IPS-20b (cell line): ENCODE results near the gene PKP4.

Experiments used
- H3K27ac ChIP-seq: one replicate; pipeline ENCODE4 v1.5.1; 2013; ENCODE audit warnings: low read length
- H3K27me3 ChIP-seq: 2 replicates; pipeline ENCODE4 v1.6.1; 2013; ENCODE audit warnings: mild to moderate bottlenecking, low read length, inconsistent platforms; ENCODE audit not compliant: insufficient read depth
- H3K36me3 ChIP-seq: 2 replicates; pipeline ENCODE4 v1.6.1; 2013; ENCODE audit warnings: low read depth, mild to moderate bottlenecking, inconsistent platforms, low read length, moderate library complexity; ENCODE audit not compliant: insufficient read depth
- H3K4me1 ChIP-seq: 2 replicates; pipeline ENCODE4 v1.6.1; 2013; ENCODE audit warnings: mild to moderate bottlenecking, control low read depth, inconsistent platforms, low read length, moderate library complexity; ENCODE audit not compliant: insufficient read depth
- H3K4me3 ChIP-seq: 2 replicates; pipeline ENCODE4 v1.5.1; 2013; ENCODE audit warnings: mild to moderate bottlenecking, low read length, inconsistent platforms
- H3K9ac ChIP-seq: 2 replicates; pipeline ENCODE4 v1.6.1; 2013; ENCODE audit warnings: low read depth, mild to moderate bottlenecking, inconsistent platforms, low read length, moderate library complexity
- H3K9me3 ChIP-seq: 2 replicates; pipeline ENCODE4 v1.6.1; 2013; ENCODE audit warnings: mild to moderate bottlenecking, low read depth, low read length, inconsistent platforms; ENCODE audit not compliant: insufficient read depth

The PKP4 gene

DNA sequence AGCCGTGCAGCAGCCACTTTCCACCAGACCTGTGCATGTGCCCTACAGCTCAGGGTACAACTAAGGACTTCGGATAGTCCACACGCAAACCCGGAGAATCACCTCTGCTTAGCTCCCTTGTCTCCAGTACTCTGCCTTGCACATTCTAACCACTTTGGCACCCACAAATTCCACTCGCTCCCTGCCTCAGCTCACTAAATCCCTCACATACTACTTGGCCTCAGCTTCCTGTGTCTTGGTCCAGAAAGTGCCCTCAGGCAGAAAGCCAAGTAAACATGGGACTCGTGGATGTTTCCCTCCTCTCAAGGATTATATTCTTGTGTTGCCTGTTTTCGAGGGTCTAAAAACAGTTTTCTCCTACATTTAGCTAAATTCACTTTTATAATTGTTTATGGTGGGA, 180.6 kb downstream of the PKP4 start:
- Histone ChIP-seq H3K4me3 (no peak overlapping the region), H3K27ac (no peak overlapping the region), H3K27me3 (no peaks in the 10 kb centered on the region), H3K9me3 (no peaks in the 10 kb centered on the region), H3K36me3 (peaks cover 56% of the 10 kb centered on the region), H3K4me1 (no peaks in the 10 kb centered on the region), H3K9ac (no peak overlapping the region)

DNA sequence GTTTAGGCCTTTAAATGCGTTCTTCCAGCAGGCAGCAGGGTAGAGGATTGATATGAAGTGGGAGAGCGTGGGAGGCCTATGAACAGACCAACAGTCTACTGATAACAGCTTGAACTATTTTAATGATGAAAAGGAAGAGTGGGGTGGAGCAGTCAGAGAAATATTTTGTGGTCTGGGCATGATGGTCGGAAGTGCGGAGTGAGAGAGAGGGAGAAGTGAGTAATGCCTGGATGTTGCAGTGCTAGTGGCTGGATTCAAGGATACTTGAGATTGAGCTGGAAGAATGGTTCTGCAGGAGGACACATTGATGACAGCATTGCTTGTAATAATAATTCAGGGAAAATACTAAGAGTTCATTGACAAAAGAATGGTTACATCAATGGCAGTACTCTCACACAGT, 187.4 kb downstream of the PKP4 start:
- Histone ChIP-seq H3K27ac (no peak overlapping the region), H3K4me1 (no peaks in the 10 kb centered on the region), H3K27me3 (no peaks in the 10 kb centered on the region), H3K9me3 (no peaks in the 10 kb centered on the region), H3K4me3 (no peak overlapping the region), H3K36me3 (peaks cover 16% of the 10 kb centered on the region), H3K9ac (no peak overlapping the region)

DNA sequence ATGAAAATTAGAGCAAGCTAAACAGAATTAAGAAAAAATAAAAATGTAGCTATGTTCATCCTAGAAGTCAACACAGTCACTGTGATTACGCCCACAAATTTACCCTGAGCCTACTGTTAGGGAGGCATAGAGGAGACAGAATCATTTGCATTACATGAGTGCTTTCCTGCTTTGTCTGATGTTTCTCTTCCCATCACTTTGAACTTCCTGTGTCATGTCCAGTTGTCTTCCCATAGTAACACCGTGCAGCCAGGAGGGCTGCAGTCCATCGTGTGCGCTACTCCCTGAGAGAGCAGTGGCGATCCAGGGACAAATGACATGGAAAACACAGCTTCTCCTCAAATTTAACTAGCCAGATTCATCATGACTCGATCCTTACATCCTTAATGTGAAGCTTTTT, 188.5 kb downstream of the PKP4 start:
- Histone ChIP-seq H3K9me3 (no peaks in the 10 kb centered on the region), H3K27ac (no peak overlapping the region), H3K36me3 (peaks cover 14% of the 10 kb centered on the region), H3K4me1 (no peaks in the 10 kb centered on the region), H3K4me3 (no peak overlapping the region), H3K27me3 (no peaks in the 10 kb centered on the region), H3K9ac (no peak overlapping the region)

DNA sequence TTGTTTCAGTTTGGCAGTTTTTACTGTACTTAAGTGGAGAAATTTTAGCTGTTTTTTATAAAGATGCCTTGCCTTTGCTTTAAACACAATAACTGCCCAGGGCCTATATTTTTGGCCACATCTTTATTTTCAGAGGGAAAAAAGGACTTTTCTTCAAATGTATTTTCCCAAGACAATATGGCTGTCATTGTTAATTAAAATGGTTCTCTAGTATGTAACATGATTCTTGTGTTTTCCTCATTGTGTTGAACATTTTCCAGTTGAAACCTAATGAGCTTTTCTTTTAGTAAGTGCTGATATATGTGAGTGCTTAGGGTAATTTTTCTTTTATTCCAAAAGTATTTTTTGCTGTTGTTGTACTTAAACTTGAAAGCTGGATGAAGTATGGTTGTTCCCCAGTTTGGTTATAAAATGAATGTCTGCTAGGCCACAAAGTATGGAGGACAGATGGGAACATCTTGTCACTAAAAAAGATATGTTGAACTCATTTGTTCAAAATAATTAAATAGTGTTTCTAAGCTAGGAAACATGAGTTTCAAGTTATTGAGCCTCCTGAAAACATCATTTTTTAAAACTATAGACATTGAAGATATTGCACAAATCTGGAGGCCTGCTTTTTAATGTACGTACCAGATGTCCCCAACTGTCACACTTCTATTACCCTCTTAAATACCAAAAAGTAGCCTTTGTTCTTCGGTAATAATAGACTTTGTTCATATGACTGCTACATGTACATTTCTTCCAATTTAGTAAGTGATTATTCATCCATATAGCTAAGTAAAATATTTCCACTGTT, 190.9 kb downstream of the PKP4 start:
- no peak overlapping the region for H3K9ac ChIP-seq
- H3K36me3 ChIP-seq: peaks cover 7% of the 10 kb centered on the region; the same call in 1 of the 2 replicates
- H3K4me3 ChIP-seq: no peak overlapping the region
- no peaks in the 10 kb centered on the region for H3K9me3 ChIP-seq
- no peaks in the 10 kb centered on the region for H3K4me1 ChIP-seq
- no peak overlapping the region for H3K27ac ChIP-seq
- H3K27me3 ChIP-seq: no peaks in the 10 kb centered on the region

DNA sequence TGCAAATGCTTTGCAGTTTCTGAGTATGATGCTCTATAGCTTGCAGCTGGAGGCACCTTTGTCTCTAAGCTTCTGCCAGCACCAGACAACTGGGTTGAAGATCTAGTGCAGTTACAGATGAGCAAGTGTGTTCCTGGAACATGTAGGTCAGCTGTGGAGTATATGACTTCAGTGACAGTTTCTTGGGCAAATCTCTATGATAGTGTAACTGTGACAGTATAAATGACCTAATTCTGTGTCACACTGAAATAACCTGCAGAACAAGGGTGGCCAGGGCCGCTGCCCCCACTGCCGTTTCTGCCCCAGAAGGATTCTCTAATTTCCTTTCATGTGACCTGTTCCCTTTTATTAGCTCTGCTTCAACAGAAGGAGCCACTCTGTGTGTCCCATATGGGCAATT, 193.1 kb downstream of the PKP4 start:
- Histone ChIP-seq H3K27me3 (no peaks in the 10 kb centered on the region), H3K4me1 (no peaks in the 10 kb centered on the region), H3K36me3 (peaks cover 3% of the 10 kb centered on the region; the same call in 1 of the 2 replicates), H3K4me3 (no peak overlapping the region), H3K27ac (no peak overlapping the region), H3K9me3 (no peaks in the 10 kb centered on the region), H3K9ac (no peak overlapping the region)

DNA sequence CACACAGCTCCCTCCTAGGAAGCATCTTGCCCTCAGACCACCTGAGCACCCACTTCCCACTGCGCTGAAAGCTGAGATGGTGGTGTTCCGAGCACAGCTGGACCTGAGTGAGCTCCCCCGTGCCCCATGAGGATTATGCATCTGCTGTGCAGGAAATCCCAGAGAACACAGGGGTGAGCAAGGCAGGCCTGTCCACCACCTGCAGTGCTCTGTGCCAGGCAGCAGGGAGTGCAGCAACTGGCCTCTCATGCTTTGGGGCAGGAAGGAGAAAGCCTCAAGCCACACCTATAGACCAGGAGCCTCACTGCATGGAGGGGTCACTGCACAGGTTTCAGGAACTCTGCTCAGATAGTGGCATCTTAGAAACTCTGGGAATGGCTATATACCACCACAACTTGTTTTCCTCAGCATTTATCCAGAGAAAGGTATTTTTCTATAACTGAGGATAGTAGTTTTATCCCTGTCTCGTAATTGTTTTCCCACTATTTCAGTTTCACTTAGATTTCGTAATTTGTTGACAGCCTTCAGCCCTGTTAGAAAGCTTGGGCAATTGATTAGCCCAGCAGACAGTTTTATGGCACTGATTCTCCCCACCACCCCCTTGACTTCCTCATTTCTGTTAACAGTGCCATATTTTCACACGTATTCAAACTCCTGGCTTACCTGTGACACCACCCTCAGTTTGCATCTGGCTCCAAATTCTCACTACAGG, 194.1 kb downstream of the PKP4 start:
- Histone ChIP-seq H3K27ac (no peak overlapping the region), H3K9ac (no peak overlapping the region), H3K27me3 (no peaks in the 10 kb centered on the region), H3K36me3 (peaks cover 3% of the 10 kb centered on the region; the same call in 1 of the 2 replicates), H3K9me3 (no peaks in the 10 kb centered on the region), H3K4me3 (no peak overlapping the region), H3K4me1 (no peaks in the 10 kb centered on the region)

DNA sequence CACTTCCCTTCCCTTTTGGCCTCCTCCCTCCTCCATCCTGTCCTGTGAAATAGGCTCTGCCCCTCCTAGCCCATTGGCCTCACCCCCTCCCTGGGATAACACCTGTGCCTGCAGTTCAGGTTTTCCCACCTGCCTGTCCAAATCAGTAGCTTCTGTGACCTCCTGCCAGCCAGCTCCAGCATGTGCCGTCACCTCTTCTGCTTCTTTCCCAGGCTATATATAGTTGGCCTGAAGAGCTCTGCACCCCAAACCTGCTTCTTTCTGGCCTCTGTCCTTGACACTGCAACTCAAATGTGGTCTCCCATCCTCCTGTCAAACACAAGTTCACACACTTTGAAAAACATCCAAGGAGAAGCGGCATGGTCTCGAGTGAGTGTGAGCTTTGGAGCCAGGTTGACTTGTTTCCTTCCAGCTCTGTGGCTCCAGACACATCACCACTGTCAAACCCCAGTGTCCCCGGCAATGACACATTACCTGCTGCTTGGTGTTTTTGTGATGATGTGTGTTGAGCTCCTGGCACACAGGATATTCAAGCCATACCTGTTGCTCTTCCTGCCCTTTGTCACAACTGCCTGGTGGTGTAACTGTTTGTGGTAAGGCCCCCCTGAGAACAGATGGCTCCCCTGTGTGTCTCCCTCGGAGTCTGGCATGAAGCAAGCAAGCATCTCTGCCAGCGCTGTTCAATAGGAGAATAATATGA, 194.8 kb downstream of the PKP4 start:
- Histone ChIP-seq H3K36me3 (peaks cover 3% of the 10 kb centered on the region; the same call in 1 of the 2 replicates), H3K27ac (no peak overlapping the region), H3K4me1 (no peaks in the 10 kb centered on the region), H3K4me3 (no peak overlapping the region), H3K27me3 (no peaks in the 10 kb centered on the region), H3K9ac (no peak overlapping the region), H3K9me3 (no peaks in the 10 kb centered on the region)

DNA sequence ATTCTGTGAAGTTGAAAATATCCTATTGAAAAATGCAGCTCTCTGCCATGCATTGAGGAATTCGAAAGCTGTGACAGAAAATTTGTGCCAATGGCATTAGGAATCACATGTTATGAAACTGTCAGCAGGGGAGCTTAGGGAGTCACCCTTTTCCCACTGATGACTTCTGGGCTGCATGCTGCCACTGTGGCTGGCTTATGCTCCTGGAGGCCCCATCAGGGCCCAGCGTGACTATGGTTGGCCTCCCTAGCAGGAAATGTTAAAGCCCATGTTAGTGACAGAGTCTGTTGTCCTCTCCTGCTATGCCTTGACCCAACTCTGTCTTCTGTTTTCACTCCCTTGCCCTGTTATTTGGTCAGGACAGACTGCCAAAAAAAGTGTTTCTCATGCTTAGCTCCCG, 198.9 kb downstream of the PKP4 start:
- H3K9me3 ChIP-seq: no peaks in the 10 kb centered on the region
- no peak overlapping the region for H3K27ac ChIP-seq
- H3K27me3 ChIP-seq: no peaks in the 10 kb centered on the region
- H3K9ac ChIP-seq: no peak overlapping the region
- peaks cover 6% of the 10 kb centered on the region; the same call in 1 of the 2 replicates for H3K36me3 ChIP-seq
- no peak overlapping the region for H3K4me3 ChIP-seq
- no peaks in the 10 kb centered on the region for H3K4me1 ChIP-seq

DNA sequence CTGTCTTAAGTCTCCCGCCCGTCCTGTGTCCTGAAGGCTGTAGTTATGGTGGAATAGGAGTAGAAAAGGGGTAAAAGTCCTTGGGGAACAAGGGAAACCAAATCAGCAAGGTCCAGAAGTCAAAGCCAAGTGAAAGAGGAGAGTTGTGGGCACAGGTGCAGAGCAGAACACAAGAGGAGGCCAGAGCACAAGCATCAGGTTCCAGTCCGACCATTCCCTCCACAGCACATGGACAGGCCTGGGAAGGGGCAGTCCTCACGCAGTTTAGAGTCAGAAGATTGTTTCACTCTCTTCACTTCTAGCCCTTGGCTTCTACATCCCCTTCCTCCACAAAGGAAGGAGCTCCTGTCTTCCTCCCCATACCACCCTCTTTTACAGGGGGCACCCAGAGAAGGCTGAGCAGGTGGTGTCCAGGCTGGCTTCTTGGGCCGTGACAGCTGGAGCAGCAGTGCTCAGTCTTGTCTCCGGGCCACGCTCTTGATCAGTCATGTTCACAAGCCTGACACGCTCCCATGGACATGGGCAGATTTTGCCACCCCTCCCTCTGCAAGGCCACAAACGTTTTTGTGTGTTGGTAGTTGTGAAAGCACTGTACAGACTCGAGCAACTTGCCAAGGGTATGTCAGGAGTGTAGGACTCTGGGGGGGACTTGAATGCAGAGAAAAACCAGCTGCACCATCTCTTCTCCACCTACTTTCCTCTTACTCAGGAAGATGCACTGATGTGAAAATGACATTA, 199.9 kb downstream of the PKP4 start:
- no peaks in the 10 kb centered on the region for H3K9me3 ChIP-seq
- H3K27me3 ChIP-seq: no peaks in the 10 kb centered on the region
- peaks cover 14% of the 10 kb centered on the region; the same call in 1 of the 2 replicates for H3K36me3 ChIP-seq
- H3K9ac ChIP-seq: no peak overlapping the region
- H3K4me1 ChIP-seq: no peaks in the 10 kb centered on the region
- H3K4me3 ChIP-seq: no peak overlapping the region
- no peak overlapping the region for H3K27ac ChIP-seq

DNA sequence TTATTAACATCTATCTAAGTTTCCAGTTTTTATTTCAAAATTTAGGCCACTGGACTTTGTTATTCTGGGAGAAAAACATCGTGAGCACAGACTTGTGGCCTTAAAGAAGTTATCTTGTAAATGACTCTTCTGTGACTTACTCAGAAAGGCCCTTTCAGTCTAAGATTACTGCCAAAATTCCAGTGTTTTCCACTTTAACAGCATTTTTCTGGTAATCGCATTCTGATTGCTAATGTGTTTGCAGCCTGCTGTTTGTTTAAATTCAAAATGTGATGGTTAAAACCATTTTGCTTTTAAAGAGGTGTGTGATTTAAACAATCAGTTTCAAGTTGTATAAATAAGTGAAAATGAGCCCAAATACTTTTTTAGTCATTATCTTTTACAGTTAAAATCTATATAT, 201.6 kb downstream of the PKP4 start:
- no peak overlapping the region for H3K27ac ChIP-seq
- no peak overlapping the region for H3K4me3 ChIP-seq
- no peaks in the 10 kb centered on the region for H3K9me3 ChIP-seq
- H3K9ac ChIP-seq: no peak overlapping the region
- H3K27me3 ChIP-seq: no peaks in the 10 kb centered on the region
- no peaks in the 10 kb centered on the region for H3K4me1 ChIP-seq
- peaks cover 28% of the 10 kb centered on the region for H3K36me3 ChIP-seq

DNA sequence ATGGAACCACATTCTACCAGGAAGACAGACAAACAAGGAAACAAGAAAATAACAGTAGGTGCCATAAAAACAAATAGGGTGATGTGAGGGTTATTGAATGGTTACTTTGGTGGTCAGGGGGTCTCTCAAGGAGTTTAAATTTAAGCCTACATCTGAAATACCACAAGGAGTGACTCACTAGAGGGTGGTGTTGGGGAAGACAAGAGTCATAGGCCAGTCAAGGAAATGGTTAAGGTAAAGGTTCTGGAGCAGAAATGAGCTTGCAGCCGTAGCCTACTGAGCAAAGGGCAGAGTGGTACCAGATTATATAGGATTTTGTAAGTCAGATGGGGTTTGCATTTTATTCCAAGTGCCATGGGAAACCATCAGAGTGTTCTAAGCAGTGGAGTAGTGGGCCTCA, 202.7 kb downstream of the PKP4 start:
- Histone ChIP-seq H3K4me1 (no peaks in the 10 kb centered on the region), H3K4me3 (no peak overlapping the region), H3K27ac (no peak overlapping the region), H3K9ac (no peak overlapping the region), H3K27me3 (no peaks in the 10 kb centered on the region), H3K9me3 (no peaks in the 10 kb centered on the region), H3K36me3 (peaks cover 39% of the 10 kb centered on the region)
